SK-N-MC (cell line): ENCODE results near the gene ADGRF5.

Experiments
- FOXP2 ChIP-seq: optimal IDR thresholded peaks from 2 replicates; pipeline ENCODE3; 2011; ENCODE audit warnings: mild to moderate bottlenecking, moderate library complexity; ENCODE audit not compliant: insufficient read depth; ENCODE audit errors: extremely low read length, control extremely low read depth
- POLR2AphosphoS5 ChIP-seq: IDR thresholded peaks from 2 replicates; pipeline ENCODE4 v1.6.1; 2012; ENCODE audit warnings: mild to moderate bottlenecking, low read depth, low read length, borderline replicate concordance

DNA sequence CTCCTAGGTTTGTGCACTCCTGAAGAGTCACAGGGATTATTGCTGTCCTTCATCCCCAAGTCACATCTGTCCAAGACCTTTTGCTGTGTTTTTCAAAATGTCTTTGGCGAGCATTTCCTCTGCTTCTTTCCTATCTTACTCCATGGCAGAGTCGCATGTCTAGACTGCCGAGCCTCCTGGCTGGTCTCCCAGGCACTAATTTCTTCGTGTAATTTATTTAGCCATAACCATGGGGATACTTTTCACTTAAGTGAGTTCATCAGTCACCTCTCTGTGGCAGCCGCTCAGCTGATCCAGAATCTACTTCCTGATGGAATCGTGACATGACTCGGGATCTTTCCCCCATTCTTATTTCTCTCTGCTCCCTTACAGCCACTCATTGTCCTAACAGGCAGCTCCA lies 25.8 kb downstream of the ADGRF5 start:
- no peak for TF ChIP-seq POLR2AphosphoS5
- no peak for TF ChIP-seq FOXP2
